ENCODE data around the gene TMEM132C. TPM values are rescaled to one million over a fixed set of nuclear protein-coding genes. Genes with fewer than 3 reads are reported as not detected.

Gene TMEM132C
- total and polyA plus RNA-seq, 2 experiments from 2014 or later: not detected

- Histone ChIP-seq H2AFZ (no peak overlapping the region), H3K79me2 (replicated peaks; ENCODE audit: insufficient read depth) (no peaks in the 10 kb centered on the region), H3K4me2 (no peak overlapping the region), H4K20me1 (replicated peaks; ENCODE audit: insufficient read depth) (no peaks in the 10 kb centered on the region), H3K36me3 (ENCODE audit: insufficient read depth) (peaks cover 7% of the 10 kb centered on the region), H3K4me3 (no peak overlapping the region), H3F3A (replicated peaks; ENCODE audit: low read depth) (no peaks in the 10 kb centered on the region), H3K27ac (ENCODE audit: low read depth) (no peak overlapping the region), H3K27me3 (ENCODE audit: insufficient read depth) (no peaks in the 10 kb centered on the region), H3K4me1 (ENCODE audit: insufficient read depth) (no peaks in the 10 kb centered on the region), H3K9me2 (ENCODE audit: insufficient read depth) (no peaks in the 10 kb centered on the region)
- H3K36me3 Mint-ChIP-seq (ENCODE audit: low read depth): peaks cover 37% of the 10 kb centered on the region
- TF ChIP-seq CTCF (conservative IDR thresholded peaks at IDR 0.05; ENCODE audit: low read depth in 2 of 2) (no peak), ETS1 (IDR thresholded peaks at IDR 0.05) (no peak), POLR2AphosphoS5 (IDR thresholded peaks at IDR 0.05; ENCODE audit: low read depth) (no peak), STAT1 (IDR thresholded peaks at IDR 0.05; ENCODE audit: unreplicated experiment) (no peak), NANOG (IDR thresholded peaks at IDR 0.05; ENCODE audit: borderline replicate concordance) (no peak), ZNF331 (CRISPR knock-in tag; IDR thresholded peaks at IDR 0.05; ENCODE audit: low read depth) (no peak)
- TF ChIP-seq, protein P1, sequence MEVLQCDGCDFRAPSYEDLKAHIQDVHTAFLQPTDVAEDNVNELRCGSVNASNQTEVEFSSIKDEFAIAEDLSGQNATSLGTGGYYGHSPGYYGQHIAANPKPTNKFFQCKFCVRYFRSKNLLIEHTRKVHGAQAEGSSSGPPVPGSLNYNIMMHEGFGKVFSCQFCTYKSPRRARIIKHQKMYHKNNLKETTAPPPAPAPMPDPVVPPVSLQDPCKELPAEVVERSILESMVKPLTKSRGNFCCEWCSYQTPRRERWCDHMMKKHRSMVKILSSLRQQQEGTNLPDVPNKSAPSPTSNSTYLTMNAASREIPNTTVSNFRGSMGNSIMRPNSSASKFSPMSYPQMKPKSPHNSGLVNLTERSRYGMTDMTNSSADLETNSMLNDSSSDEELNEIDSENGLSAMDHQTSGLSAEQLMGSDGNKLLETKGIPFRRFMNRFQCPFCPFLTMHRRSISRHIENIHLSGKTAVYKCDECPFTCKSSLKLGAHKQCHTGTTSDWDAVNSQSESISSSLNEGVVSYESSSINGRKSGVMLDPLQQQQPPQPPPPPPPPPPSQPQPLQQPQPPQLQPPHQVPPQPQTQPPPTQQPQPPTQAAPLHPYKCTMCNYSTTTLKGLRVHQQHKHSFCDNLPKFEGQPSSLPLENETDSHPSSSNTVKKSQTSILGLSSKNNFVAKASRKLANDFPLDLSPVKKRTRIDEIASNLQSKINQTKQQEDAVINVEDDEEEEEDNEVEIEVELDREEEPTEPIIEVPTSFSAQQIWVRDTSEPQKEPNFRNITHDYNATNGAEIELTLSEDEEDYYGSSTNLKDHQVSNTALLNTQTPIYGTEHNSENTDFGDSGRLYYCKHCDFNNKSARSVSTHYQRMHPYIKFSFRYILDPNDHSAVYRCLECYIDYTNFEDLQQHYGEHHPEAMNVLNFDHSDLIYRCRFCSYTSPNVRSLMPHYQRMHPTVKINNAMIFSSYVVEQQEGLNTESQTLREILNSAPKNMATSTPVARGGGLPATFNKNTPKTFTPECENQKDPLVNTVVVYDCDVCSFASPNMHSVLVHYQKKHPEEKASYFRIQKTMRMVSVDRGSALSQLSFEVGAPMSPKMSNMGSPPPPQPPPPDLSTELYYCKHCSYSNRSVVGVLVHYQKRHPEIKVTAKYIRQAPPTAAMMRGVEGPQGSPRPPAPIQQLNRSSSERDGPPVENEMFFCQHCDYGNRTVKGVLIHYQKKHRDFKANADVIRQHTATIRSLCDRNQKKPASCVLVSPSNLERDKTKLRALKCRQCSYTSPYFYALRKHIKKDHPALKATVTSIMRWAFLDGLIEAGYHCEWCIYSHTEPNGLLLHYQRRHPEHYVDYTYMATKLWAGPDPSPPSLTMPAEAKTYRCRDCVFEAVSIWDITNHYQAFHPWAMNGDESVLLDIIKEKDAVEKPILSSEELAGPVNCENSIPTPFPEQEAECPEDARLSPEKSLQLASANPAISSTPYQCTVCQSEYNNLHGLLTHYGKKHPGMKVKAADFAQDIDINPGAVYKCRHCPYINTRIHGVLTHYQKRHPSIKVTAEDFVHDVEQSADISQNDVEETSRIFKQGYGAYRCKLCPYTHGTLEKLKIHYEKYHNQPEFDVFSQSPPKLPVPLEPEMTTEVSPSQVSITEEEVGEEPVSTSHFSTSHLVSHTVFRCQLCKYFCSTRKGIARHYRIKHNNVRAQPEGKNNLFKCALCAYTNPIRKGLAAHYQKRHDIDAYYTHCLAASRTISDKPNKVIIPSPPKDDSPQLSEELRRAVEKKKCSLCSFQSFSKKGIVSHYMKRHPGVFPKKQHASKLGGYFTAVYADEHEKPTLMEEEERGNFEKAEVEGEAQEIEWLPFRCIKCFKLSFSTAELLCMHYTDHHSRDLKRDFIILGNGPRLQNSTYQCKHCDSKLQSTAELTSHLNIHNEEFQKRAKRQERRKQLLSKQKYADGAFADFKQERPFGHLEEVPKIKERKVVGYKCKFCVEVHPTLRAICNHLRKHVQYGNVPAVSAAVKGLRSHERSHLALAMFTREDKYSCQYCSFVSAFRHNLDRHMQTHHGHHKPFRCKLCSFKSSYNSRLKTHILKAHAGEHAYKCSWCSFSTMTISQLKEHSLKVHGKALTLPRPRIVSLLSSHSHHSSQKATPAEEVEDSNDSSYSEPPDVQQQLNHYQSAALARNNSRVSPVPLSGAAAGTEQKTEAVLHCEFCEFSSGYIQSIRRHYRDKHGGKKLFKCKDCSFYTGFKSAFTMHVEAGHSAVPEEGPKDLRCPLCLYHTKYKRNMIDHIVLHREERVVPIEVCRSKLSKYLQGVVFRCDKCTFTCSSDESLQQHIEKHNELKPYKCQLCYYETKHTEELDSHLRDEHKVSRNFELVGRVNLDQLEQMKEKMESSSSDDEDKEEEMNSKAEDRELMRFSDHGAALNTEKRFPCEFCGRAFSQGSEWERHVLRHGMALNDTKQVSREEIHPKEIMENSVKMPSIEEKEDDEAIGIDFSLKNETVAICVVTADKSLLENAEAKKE (CRISPR knock-in tag; IDR thresholded peaks at IDR 0.05): no peak
- TF ChIP-seq, protein P2, sequence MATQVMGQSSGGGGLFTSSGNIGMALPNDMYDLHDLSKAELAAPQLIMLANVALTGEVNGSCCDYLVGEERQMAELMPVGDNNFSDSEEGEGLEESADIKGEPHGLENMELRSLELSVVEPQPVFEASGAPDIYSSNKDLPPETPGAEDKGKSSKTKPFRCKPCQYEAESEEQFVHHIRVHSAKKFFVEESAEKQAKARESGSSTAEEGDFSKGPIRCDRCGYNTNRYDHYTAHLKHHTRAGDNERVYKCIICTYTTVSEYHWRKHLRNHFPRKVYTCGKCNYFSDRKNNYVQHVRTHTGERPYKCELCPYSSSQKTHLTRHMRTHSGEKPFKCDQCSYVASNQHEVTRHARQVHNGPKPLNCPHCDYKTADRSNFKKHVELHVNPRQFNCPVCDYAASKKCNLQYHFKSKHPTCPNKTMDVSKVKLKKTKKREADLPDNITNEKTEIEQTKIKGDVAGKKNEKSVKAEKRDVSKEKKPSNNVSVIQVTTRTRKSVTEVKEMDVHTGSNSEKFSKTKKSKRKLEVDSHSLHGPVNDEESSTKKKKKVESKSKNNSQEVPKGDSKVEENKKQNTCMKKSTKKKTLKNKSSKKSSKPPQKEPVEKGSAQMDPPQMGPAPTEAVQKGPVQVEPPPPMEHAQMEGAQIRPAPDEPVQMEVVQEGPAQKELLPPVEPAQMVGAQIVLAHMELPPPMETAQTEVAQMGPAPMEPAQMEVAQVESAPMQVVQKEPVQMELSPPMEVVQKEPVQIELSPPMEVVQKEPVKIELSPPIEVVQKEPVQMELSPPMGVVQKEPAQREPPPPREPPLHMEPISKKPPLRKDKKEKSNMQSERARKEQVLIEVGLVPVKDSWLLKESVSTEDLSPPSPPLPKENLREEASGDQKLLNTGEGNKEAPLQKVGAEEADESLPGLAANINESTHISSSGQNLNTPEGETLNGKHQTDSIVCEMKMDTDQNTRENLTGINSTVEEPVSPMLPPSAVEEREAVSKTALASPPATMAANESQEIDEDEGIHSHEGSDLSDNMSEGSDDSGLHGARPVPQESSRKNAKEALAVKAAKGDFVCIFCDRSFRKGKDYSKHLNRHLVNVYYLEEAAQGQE (IDR thresholded peaks at IDR 0.05; ENCODE audit: unreplicated experiment): no peak
- ATAC-seq (no peak), DNase-seq (ENCODE audit: low spot score) (no peak)
- H3K27me3 Mint-ChIP-seq (ENCODE audit: insufficient read depth, low read depth, poor library complexity): no peaks in the 10 kb centered on the region
- no peak overlapping the region for H3K27ac Mint-ChIP-seq
- no peak overlapping the region for H3K4me3 Mint-ChIP-seq
- no peaks in the 10 kb centered on the region for H3K4me1 Mint-ChIP-seq
- peaks cover 97% of the 10 kb centered on the region for H3K9me3 Mint-ChIP-seq
Observed at GRCh38 chr12:128426511-128426910, 159.5 kb downstream of the TMEM132C start.

Measured in GM23338 (cell line).